ENCODE results near the gene DNAJA4.

Gene DNAJA4

DNA sequence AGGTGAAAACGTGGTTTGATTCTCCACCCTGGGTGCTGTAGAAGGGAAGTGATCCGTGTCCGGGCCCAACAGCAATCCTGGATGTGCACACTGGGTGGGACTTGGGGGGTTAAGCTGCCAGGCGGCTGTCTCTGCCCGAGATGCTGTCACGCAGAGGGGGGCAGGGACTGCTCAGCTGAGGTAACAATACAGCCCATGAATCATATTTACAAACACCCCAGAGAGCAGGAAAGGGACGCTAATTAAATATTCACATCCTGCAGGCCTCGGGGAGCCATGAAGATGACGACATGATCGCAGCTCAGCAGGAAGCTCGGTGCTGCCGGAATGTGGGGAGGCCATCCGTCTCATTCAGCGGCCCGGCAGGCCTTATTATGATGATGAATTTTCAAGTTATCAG, 57.9 kb downstream of the DNAJA4 start:
- Histone ChIP-seq H3K27ac (ENCODE audit: low read length) (no peak overlapping the region), H3K36me3 (ENCODE audit: insufficient read depth, low read length) (no peaks in the 10 kb centered on the region), H3K9me3 (ENCODE audit: insufficient read depth, low read length, severe bottlenecking) (no peaks in the 10 kb centered on the region), H3K27me3 (ENCODE audit: insufficient read depth, low read length, poor library complexity) (no peaks in the 10 kb centered on the region), H3K4me2 (ENCODE audit: insufficient read depth, low read length) (no peak overlapping the region), H4K20me1 (ENCODE audit: insufficient read depth, low read length) (no peaks in the 10 kb centered on the region), H2AFZ (ENCODE audit: low read depth, low read length) (no peak overlapping the region), H3K4me3 (ENCODE audit: low read depth in 1 of 2, low read length in 2 of 2) (no peak overlapping the region), H3K4me1 (ENCODE audit: insufficient read depth, low read length) (no peaks in the 10 kb centered on the region), H3K9ac (ENCODE audit: low read depth, low read length) (no peak overlapping the region), H3K79me2 (ENCODE audit: insufficient read depth, low read length) (no peaks in the 10 kb centered on the region)
- TF ChIP-seq, protein P1, sequence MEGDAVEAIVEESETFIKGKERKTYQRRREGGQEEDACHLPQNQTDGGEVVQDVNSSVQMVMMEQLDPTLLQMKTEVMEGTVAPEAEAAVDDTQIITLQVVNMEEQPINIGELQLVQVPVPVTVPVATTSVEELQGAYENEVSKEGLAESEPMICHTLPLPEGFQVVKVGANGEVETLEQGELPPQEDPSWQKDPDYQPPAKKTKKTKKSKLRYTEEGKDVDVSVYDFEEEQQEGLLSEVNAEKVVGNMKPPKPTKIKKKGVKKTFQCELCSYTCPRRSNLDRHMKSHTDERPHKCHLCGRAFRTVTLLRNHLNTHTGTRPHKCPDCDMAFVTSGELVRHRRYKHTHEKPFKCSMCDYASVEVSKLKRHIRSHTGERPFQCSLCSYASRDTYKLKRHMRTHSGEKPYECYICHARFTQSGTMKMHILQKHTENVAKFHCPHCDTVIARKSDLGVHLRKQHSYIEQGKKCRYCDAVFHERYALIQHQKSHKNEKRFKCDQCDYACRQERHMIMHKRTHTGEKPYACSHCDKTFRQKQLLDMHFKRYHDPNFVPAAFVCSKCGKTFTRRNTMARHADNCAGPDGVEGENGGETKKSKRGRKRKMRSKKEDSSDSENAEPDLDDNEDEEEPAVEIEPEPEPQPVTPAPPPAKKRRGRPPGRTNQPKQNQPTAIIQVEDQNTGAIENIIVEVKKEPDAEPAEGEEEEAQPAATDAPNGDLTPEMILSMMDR (IDR thresholded peaks at IDR 0.05; ENCODE audit: borderline replicate concordance, extremely low read depth, low read length, poor library complexity, severe bottlenecking), result no peak
- TF ChIP-seq EZH2 (IDR thresholded peaks at IDR 0.05; ENCODE audit: borderline replicate concordance, low read depth, low read length, severe bottlenecking), result no peak
- DNase-seq, result no peak
- ATAC-seq (ENCODE audit: insufficient read depth, low read depth), result no peak

GRCh38 chr15:78322724-78323521, 58.6 kb downstream of the DNAJA4 start:
- ATAC-seq (ENCODE audit: insufficient read depth, low read depth), result no peak
- H3K9ac ChIP-seq (ENCODE audit: low read depth, low read length), result no peak overlapping the region

DNA sequence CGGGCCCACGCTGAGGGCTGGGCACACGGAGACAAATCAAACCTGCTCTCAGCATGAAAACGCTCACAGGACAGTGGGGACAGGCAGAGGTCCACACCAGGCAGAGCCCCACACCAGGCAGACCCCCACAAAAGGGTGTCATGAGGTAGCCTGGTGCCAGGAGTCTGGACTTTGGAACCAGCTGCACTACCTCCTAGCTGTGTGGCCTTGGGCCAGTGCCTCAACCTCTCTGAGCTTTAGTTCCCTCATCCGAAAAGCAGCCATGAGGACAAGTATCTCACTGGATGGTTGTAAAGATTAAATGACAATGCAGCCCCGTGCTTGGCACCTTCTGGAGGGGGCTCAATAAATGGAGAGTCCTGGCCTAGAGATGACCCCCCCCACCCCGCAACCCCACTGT, 59.3 kb downstream of the DNAJA4 start:
- H3K27me3 ChIP-seq (ENCODE audit: insufficient read depth, low read length, poor library complexity), result peaks cover 2% of the 10 kb centered on the region
- no peak overlapping the region for H3K27ac ChIP-seq (ENCODE audit: low read length)
- H3K4me2 ChIP-seq (ENCODE audit: insufficient read depth, low read length), result no peak overlapping the region
- H3K9ac ChIP-seq (ENCODE audit: low read depth, low read length), result no peak overlapping the region
- DNase-seq, result no peak
- TF ChIP-seq, protein P1 (IDR thresholded peaks at IDR 0.05; ENCODE audit: borderline replicate concordance, extremely low read depth, low read length, poor library complexity, severe bottlenecking), result no peak
- TF ChIP-seq EZH2 (IDR thresholded peaks at IDR 0.05; ENCODE audit: borderline replicate concordance, low read depth, low read length, severe bottlenecking), result no peak
- no peak for ATAC-seq (ENCODE audit: insufficient read depth, low read depth)
- no peaks in the 10 kb centered on the region for H4K20me1 ChIP-seq (ENCODE audit: insufficient read depth, low read length)
- H3K9me3 ChIP-seq (ENCODE audit: insufficient read depth, low read length, severe bottlenecking), result no peaks in the 10 kb centered on the region
- H3K36me3 ChIP-seq (ENCODE audit: insufficient read depth, low read length), result no peaks in the 10 kb centered on the region
- H2AFZ ChIP-seq (ENCODE audit: low read depth, low read length), result no peak overlapping the region
- no peak overlapping the region for H3K4me3 ChIP-seq (ENCODE audit: low read depth in 1 of 2, low read length in 2 of 2)
- no peaks in the 10 kb centered on the region for H3K4me1 ChIP-seq (ENCODE audit: insufficient read depth, low read length)
- no peaks in the 10 kb centered on the region for H3K79me2 ChIP-seq (ENCODE audit: insufficient read depth, low read length)

More at GRCh38 chr15:78322724-78323521, 58.6 kb downstream of the DNAJA4 start:
- Histone ChIP-seq H3K9me3 (ENCODE audit: insufficient read depth, low read length, severe bottlenecking) (no peaks in the 10 kb centered on the region), H3K27me3 (ENCODE audit: insufficient read depth, low read length, poor library complexity) (peaks cover 2% of the 10 kb centered on the region), H4K20me1 (ENCODE audit: insufficient read depth, low read length) (no peaks in the 10 kb centered on the region), H3K4me3 (ENCODE audit: low read depth in 1 of 2, low read length in 2 of 2) (no peak overlapping the region), H3K79me2 (ENCODE audit: insufficient read depth, low read length) (no peaks in the 10 kb centered on the region), H3K27ac (ENCODE audit: low read length) (no peak overlapping the region), H2AFZ (ENCODE audit: low read depth, low read length) (no peak overlapping the region), H3K4me2 (ENCODE audit: insufficient read depth, low read length) (no peak overlapping the region), H3K4me1 (ENCODE audit: insufficient read depth, low read length) (no peaks in the 10 kb centered on the region), H3K36me3 (ENCODE audit: insufficient read depth, low read length) (no peaks in the 10 kb centered on the region)
- DNase-seq, result no peak
- TF ChIP-seq EZH2 (IDR thresholded peaks at IDR 0.05; ENCODE audit: borderline replicate concordance, low read depth, low read length, severe bottlenecking), result no peak
- TF ChIP-seq, protein P1 (IDR thresholded peaks at IDR 0.05; ENCODE audit: borderline replicate concordance, extremely low read depth, low read length, poor library complexity, severe bottlenecking), result no peak

Data from DND-41 (cell line).